SK-N-SH (cell line): Measurements from ENCODE around the gene TRAPPC12. TPM values are rescaled to one million over a fixed set of nuclear protein-coding genes. Genes with fewer than 3 reads are reported as not detected.

Experiments used
- CTCF ChIA-PET: fragments of 300-600, 350-600 bp; formaldehyde crosslinking; extraction: SDS; loops from one replicate; lab custom pipeline; 2021; lab: Yijun Ruan, JAX
- POLR2A ChIA-PET: fragments of 350-600 bp; sonication (Branson Sonifier 250); formaldehyde crosslinking; extraction: SDS; loops from one replicate; lab custom pipeline; 2020; ENCODE audit warnings: antibody characterized with exemption, inconsistent platforms; lab: Yijun Ruan, JAX
- DNase-seq: peaks from one replicate; pipeline ENCODE4 v3.0.0; 2012
- H2AFZ ChIP-seq: fragments of 200-600 bp; sonication (generic); 2 replicates; pipeline ENCODE4 v1.8.1; 2016; ENCODE audit warnings: antibody characterized with exemption, mild to moderate bottlenecking, low read depth
- H3F3A ChIP-seq: fragments of 200-600 bp; sonication (generic); replicated peaks from 2 replicates; pipeline ENCODE3; 2016; ENCODE audit warnings: antibody characterized with exemption, mild to moderate bottlenecking; ENCODE audit not compliant: insufficient read depth
- H3K27ac ChIP-seq, 2 experiments: fragments of 200-500 bp in 1 of 2; fragments of 200-600 bp in 1 of 2; sonication (Bioruptor generic) in 1 of 2; sonication (generic), shearing (Covaris generic) in 1 of 2; 2 replicates each; pipeline versions ENCODE4 v1.5.1 to v1.6.1; 2014 to 2016; ENCODE audit warnings: low read depth in 2 of 2, inconsistent platforms in 1 of 2, low read length in 1 of 2, mild to moderate bottlenecking in 1 of 2, mixed read lengths in 1 of 2
- H3K27me3 ChIP-seq: fragments of 200-600 bp; sonication (generic), shearing (Covaris generic); 2 replicates; pipeline ENCODE4 v1.6.1; 2016; ENCODE audit warnings: mixed run types; ENCODE audit not compliant: insufficient read depth
- H3K36me3 ChIP-seq, 2 experiments: fragments of 200-500 bp in 1 of 2; fragments of 200-600 bp in 1 of 2; sonication (Bioruptor generic) in 1 of 2; sonication (generic) in 1 of 2; replicated peaks in 1 of 2; 2 replicates each; pipeline versions ENCODE3 to v1.5.1; 2014 to 2016; ENCODE audit warnings: low read length in 1 of 2, mild to moderate bottlenecking in 1 of 2; ENCODE audit not compliant: insufficient read depth in 2 of 2, control insufficient read depth in 1 of 2
- H3K4me1 ChIP-seq, 2 experiments: fragments of 200-500 bp in 1 of 2; fragments of 200-600 bp in 1 of 2; sonication (Bioruptor generic) in 1 of 2; sonication (generic), shearing (Covaris generic) in 1 of 2; 2 replicates each; pipeline versions ENCODE4 v1.5.1 to v1.6.1; 2014 to 2016; ENCODE audit warnings: low read depth in 1 of 2, low read length in 1 of 2, mixed run types in 1 of 2; ENCODE audit not compliant: insufficient read depth in 2 of 2, control insufficient read depth in 1 of 2
- H3K4me2 ChIP-seq: fragments of 200-600 bp; sonication (generic), shearing (Covaris generic); 2 replicates; pipeline ENCODE4 v1.6.1; 2017; ENCODE audit warnings: mixed run types
- H3K4me3 ChIP-seq, 2 experiments: fragments of 200-500 bp in 1 of 2; fragments of 200-600 bp in 1 of 2; sonication (Bioruptor generic) in 1 of 2; sonication (generic), shearing (Covaris generic) in 1 of 2; 2 replicates each; pipeline versions ENCODE4 v1.5.1 to v1.8.1; 2014 to 2016; ENCODE audit warnings: low read depth in 2 of 2, inconsistent platforms in 1 of 2, low read length in 1 of 2, mild to moderate bottlenecking in 1 of 2, mixed read lengths in 1 of 2, moderate library complexity in 1 of 2
- H3K79me2 ChIP-seq: fragments of 200-600 bp; sonication (generic); 2 replicates; pipeline ENCODE4 v1.8.1; 2017; ENCODE audit warnings: mild to moderate bottlenecking; ENCODE audit not compliant: insufficient read depth
- H3K9ac ChIP-seq: fragments of 200-600 bp; sonication (generic); 2 replicates; pipeline ENCODE4 v1.6.1; 2017; ENCODE audit warnings: mixed run types
- H3K9me2 ChIP-seq: fragments of 200-600 bp; sonication (generic); 2 replicates; pipeline ENCODE4 v1.6.1; 2017; ENCODE audit warnings: mixed run types
- H3K9me3 ChIP-seq: fragments of 200-600 bp; sonication (generic); 2 replicates; pipeline ENCODE4 v1.6.1; 2017; ENCODE audit warnings: mixed run types, mild to moderate bottlenecking, moderate library complexity
- H4K20me1 ChIP-seq: fragments of 200-600 bp; sonication (generic); 2 replicates; pipeline ENCODE4 v1.6.1; 2017; ENCODE audit warnings: mild to moderate bottlenecking, mixed run types; ENCODE audit not compliant: insufficient read depth
- EP300 ChIP-seq, 2 experiments: IDR thresholded peaks; 2 replicates each; pipeline versions ENCODE4 v1.4.0 to v1.6.1; 2012; ENCODE audit warnings: borderline replicate concordance in 1 of 2, low read depth in 1 of 2, low read length in 1 of 2
- EZH2phosphoT487 ChIP-seq: fragments of 200-600 bp; sonication (generic); IDR thresholded peaks from 2 replicates; pipeline ENCODE4 v1.6.1; 2017; ENCODE audit warnings: low read depth, mixed run types, mild to moderate bottlenecking, antibody characterized with exemption, moderate library complexity, borderline replicate concordance
- FOXJ3 ChIP-seq: sonication (generic); formaldehyde crosslinking; IDR thresholded peaks from 2 replicates; pipeline ENCODE4 v1.5.1; 2020; ENCODE audit warnings: mild to moderate bottlenecking, missing genetic modification reagents
- FOXM1 ChIP-seq: IDR thresholded peaks from 2 replicates; pipeline ENCODE4 v1.4.0; 2012; ENCODE audit warnings: low read depth, mild to moderate bottlenecking
- GABPA ChIP-seq: IDR thresholded peaks from 2 replicates; pipeline ENCODE4 v1.4.0; 2012; ENCODE audit warnings: low read depth, mild to moderate bottlenecking
- GATA2 ChIP-seq: sonication (generic); formaldehyde crosslinking; IDR thresholded peaks from 2 replicates; pipeline ENCODE4 v1.5.0; 2020; ENCODE audit warnings: mild to moderate bottlenecking, missing genetic modification reagents
- MEF2A ChIP-seq: IDR thresholded peaks from 2 replicates; pipeline ENCODE4 v1.4.0; 2012; ENCODE audit warnings: low read depth, borderline replicate concordance
- MXI1 ChIP-seq: IDR thresholded peaks from 2 replicates; pipeline ENCODE4 v1.6.1; 2012; ENCODE audit warnings: mild to moderate bottlenecking, low read depth, low read length, improper control_type of control experiment
- NRF1 ChIP-seq: IDR thresholded peaks from 2 replicates; pipeline ENCODE4 v1.6.1; 2012; ENCODE audit warnings: low read depth, mild to moderate bottlenecking, low read length
- RXRA ChIP-seq: IDR thresholded peaks from 2 replicates; pipeline ENCODE4 v1.4.0; 2012; ENCODE audit warnings: low read depth, mild to moderate bottlenecking, borderline replicate concordance
- SMC3 ChIP-seq: IDR thresholded peaks from 2 replicates; pipeline ENCODE4 v1.6.1; 2012; ENCODE audit warnings: low read depth, low read length, improper control_type of control experiment
- TEAD4 ChIP-seq: IDR thresholded peaks from 2 replicates; pipeline ENCODE4 v1.4.0; 2012; ENCODE audit warnings: mild to moderate bottlenecking, borderline replicate concordance; ENCODE audit not compliant: insufficient read depth
- YY1 ChIP-seq: IDR thresholded peaks from 2 replicates; pipeline ENCODE4 v1.4.0; 2012; ENCODE audit warnings: low read depth, mild to moderate bottlenecking
- WGBS: methylation state at CpG from one replicate; pipeline ENCODE4 v1.1.6; 2017; ENCODE audit warnings: low lambda C conversion rate; 5-methylcytosine and 5-hydroxymethylcytosine counted together
- polyA plus RNA-seq, 3 experiments: library from polyadenylated mRNA; depleted of rRNA; stranded (reverse); fragments of >200 nt; gene quantifications; 2 replicates each; pipeline ENCODE4 v1.2.3, GENCODE V29; 2012
- TF ChIP-seq, protein P1 (sequence below): fragments of 150-350 bp; IDR thresholded peaks from 2 replicates; pipeline ENCODE4 v1.6.1; 2016; ENCODE audit warnings: mild to moderate bottlenecking, low read depth, low read length
- TF ChIP-seq, protein P2 (sequence below): IDR thresholded peaks from 2 replicates; pipeline ENCODE4 v1.6.1; 2012; ENCODE audit warnings: mild to moderate bottlenecking, low read depth, low read length, moderate library complexity

Gene TRAPPC12
- polyA plus RNA-seq, 1 of the 3 experiments (the other 2 are of a cell fraction) = 83.3 TPM

DNA sequence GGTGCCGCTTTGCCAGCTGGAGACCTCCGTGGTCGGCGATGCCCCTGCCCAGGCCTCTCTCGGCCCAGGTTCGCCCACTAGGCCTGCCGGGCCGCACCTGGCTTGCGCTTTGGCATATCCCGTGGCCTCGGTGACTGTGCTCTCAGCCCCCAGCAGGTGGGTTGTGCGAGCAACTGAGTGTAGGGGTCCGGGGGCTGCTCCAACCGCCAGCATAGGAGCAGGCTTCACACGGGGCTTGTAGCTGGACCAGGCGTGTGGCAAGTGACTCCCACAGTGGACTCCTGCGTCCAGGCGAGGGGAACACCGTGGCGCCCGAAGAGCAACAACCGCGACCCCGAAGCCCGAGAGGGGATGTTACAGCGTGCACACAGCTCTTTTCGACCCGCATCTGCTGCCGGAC is 9.7 kb downstream of the TRAPPC12 start:
- no peak overlapping the region for H3K9ac ChIP-seq
- H3K9me3 ChIP-seq = no peaks in the 10 kb centered on the region
- CTCF ChIA-PET = interaction anchor here (0.6 kb wide), 1 partner anchor 1608 kb away, joined by 3 read pairs; no protein-coding TSS in a partner anchor
- peaks cover 90% of the 10 kb centered on the region for H3K79me2 ChIP-seq
- H3K27me3 ChIP-seq = no peaks in the 10 kb centered on the region
- H4K20me1 ChIP-seq = no peaks in the 10 kb centered on the region; the same call in 1 of the 2 replicates
- TF ChIP-seq, protein P1, sequence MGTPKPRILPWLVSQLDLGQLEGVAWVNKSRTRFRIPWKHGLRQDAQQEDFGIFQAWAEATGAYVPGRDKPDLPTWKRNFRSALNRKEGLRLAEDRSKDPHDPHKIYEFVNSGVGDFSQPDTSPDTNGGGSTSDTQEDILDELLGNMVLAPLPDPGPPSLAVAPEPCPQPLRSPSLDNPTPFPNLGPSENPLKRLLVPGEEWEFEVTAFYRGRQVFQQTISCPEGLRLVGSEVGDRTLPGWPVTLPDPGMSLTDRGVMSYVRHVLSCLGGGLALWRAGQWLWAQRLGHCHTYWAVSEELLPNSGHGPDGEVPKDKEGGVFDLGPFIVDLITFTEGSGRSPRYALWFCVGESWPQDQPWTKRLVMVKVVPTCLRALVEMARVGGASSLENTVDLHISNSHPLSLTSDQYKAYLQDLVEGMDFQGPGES = no peak
- TF ChIP-seq, protein P2, sequence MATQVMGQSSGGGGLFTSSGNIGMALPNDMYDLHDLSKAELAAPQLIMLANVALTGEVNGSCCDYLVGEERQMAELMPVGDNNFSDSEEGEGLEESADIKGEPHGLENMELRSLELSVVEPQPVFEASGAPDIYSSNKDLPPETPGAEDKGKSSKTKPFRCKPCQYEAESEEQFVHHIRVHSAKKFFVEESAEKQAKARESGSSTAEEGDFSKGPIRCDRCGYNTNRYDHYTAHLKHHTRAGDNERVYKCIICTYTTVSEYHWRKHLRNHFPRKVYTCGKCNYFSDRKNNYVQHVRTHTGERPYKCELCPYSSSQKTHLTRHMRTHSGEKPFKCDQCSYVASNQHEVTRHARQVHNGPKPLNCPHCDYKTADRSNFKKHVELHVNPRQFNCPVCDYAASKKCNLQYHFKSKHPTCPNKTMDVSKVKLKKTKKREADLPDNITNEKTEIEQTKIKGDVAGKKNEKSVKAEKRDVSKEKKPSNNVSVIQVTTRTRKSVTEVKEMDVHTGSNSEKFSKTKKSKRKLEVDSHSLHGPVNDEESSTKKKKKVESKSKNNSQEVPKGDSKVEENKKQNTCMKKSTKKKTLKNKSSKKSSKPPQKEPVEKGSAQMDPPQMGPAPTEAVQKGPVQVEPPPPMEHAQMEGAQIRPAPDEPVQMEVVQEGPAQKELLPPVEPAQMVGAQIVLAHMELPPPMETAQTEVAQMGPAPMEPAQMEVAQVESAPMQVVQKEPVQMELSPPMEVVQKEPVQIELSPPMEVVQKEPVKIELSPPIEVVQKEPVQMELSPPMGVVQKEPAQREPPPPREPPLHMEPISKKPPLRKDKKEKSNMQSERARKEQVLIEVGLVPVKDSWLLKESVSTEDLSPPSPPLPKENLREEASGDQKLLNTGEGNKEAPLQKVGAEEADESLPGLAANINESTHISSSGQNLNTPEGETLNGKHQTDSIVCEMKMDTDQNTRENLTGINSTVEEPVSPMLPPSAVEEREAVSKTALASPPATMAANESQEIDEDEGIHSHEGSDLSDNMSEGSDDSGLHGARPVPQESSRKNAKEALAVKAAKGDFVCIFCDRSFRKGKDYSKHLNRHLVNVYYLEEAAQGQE = no peak
- TF ChIP-seq MEF2A (no peak), FOXM1 (no peak), GATA2 (CRISPR knock-in tag) (no peak), TEAD4 (no peak), FOXJ3 (no peak), YY1 (no peak), RXRA (no peak), NRF1 (no peak), MXI1 (no peak), EZH2phosphoT487 (no peak), GABPA (no peak), SMC3 (no peak), EP300 (IDR thresholded peaks at IDR 0.05; ENCODE audit: borderline replicate concordance in 1 of 2, low read depth in 1 of 2, low read length in 1 of 2) (no peak)
- TF ChIP-seq, all 33 proteins: peak for 0
- Histone ChIP-seq H3K4me1 (peaks cover 0 to 3% of the 10 kb centered on the region in 2 experiments; a peak in 2 of 4 replicates), H3K4me2 (no peak overlapping the region), H3K27ac (no peak overlapping the region), H3K36me3 (peaks cover 56 to 83% of the 10 kb centered on the region in 2 experiments), H3K4me3 (no peak overlapping the region), H3F3A (peaks cover 3% of the 10 kb centered on the region), H2AFZ (no peak overlapping the region), H3K9me2 (no peaks in the 10 kb centered on the region)
- WGBS = 98% methylated on average over 24 of the region's 29 CpGs
- no peak for DNase-seq
- POLR2A ChIA-PET = no interaction called here
